ENCODE measurements around the gene MAPK8.

- TF ChIP-seq CTCF (conservative IDR thresholded peaks at IDR 0.05; ENCODE audit: low read length) (no peak), EZH2phosphoT487 (IDR thresholded peaks at IDR 0.05; ENCODE audit: borderline replicate concordance, low read depth, low read length) (no peak)
These were observed 29.3 kb downstream of the MAPK8 start for GRCh38 chr10:48335788-48336187.

All from OCI-LY7 (cell line).